Panc1 (cell line): ENCODE results near the gene WTAP. TPM values are rescaled to one million over a fixed set of nuclear protein-coding genes. Genes with fewer than 3 reads are reported as not detected.

Experiments used
- ATAC-seq: fragments of 200-7000 bp; cut with Tn5 transposase; 2 replicates; pipeline ENCODE4 v1.9.1; 2020; ENCODE audit warnings: mild to moderate bottlenecking, moderate library complexity
- BruUV-seq: library from RNA; stranded (reverse); fragments of 400-500 nt; replicated peaks from 2 replicates; lab custom pipeline; 2021; lab: Mats Ljungman, UMichigan
- CTCF ChIA-PET: fragments of 300-600 bp; sonication (Branson Sonifier 250); formaldehyde crosslinking; loops from one replicate; lab custom pipeline; 2022; ENCODE audit warnings: antibody characterized with exemption; lab: Charles Lee
- POLR2A ChIA-PET: fragments of 300-600 bp; sonication (Branson Sonifier 250); formaldehyde crosslinking; loops from one replicate; lab custom pipeline; 2022; ENCODE audit warnings: antibody characterized with exemption; lab: Charles Lee
- DNase-seq: peaks from one replicate; pipeline ENCODE4 v3.0.0-alpha.2; 2010; ENCODE audit warnings: low read depth, low spot score
- H3K27ac ChIP-seq: 2 replicates; pipeline ENCODE4 v1.5.1; 2011; ENCODE audit warnings: mild to moderate bottlenecking, low read length, inconsistent platforms
- H3K27me3 ChIP-seq: fragments of 200-500 bp; sonication (Bioruptor generic); 2 replicates; pipeline ENCODE4 v1.6.0; 2014; ENCODE audit warnings: low read length, inconsistent platforms; ENCODE audit not compliant: control insufficient read depth, insufficient read depth
- H3K36me3 ChIP-seq: fragments of 200-500 bp; sonication (Bioruptor generic); 2 replicates; pipeline ENCODE4 v1.5.1; 2014; ENCODE audit warnings: inconsistent platforms, mild to moderate bottlenecking, low read length, moderate library complexity; ENCODE audit not compliant: control insufficient read depth, insufficient read depth
- H3K4me1 ChIP-seq: 2 replicates; pipeline ENCODE4 v1.5.1; 2011; ENCODE audit warnings: inconsistent platforms, mild to moderate bottlenecking, low read length, moderate library complexity; ENCODE audit not compliant: control insufficient read depth, insufficient read depth
- H3K4me3 ChIP-seq, 2 experiments: 2 replicates each; pipeline ENCODE4 v1.5.1; 2011 to 2012; ENCODE audit warnings: low read depth in 2 of 2, low read length in 2 of 2, mild to moderate bottlenecking in 2 of 2, inconsistent platforms in 1 of 2, moderate library complexity in 1 of 2
- H3K9me3 ChIP-seq: fragments of 200-500 bp; sonication (Bioruptor generic); 2 replicates; pipeline ENCODE4 v1.5.1; 2014; ENCODE audit warnings: low read depth, mild to moderate bottlenecking, inconsistent platforms, low read length, moderate library complexity; ENCODE audit not compliant: control insufficient read depth, insufficient read depth
- POLR2AphosphoS5 ChIP-seq: IDR thresholded peaks from 2 replicates; pipeline ENCODE4 v1.6.1; 2012; ENCODE audit warnings: mild to moderate bottlenecking, low read depth, low read length, moderate library complexity
- SIN3A ChIP-seq: IDR thresholded peaks from 2 replicates; pipeline ENCODE4 v1.6.1; 2012; ENCODE audit warnings: low read depth, mild to moderate bottlenecking, low read length, moderate library complexity, borderline replicate concordance; ENCODE audit not compliant: insufficient read depth
- TCF7L2 ChIP-seq: IDR thresholded peaks from 2 replicates; pipeline ENCODE4 v1.6.1; 2011; ENCODE audit warnings: mild to moderate bottlenecking, low read depth, low read length, inconsistent platforms
- in situ Hi-C: cut with HindIII; loops from 2 replicates; pipeline ENCODE4 v1.10.0; 2016; ENCODE audit warnings: low sequenced_read_pairs, low pct_unique_long_range_greater_than_20kb
- intact Hi-C: fragments of 100-400 bp; cut with micrococcal nuclease; formaldehyde crosslinking; loops from one replicate; pipeline ENCODE4 v1.10.0; 2022; ENCODE audit not compliant: unreplicated experiment
- total RNA-seq: library from RNA; stranded (reverse); gene quantifications from one replicate; pipeline ENCODE4 v1.2.1, GENCODE V29; 2021; ENCODE audit not compliant: unreplicated experiment
- TF ChIP-seq, protein P1 (sequence below), 2 experiments: IDR thresholded peaks; 2 replicates each; pipeline ENCODE4 v1.6.1; 2011 to 2012; ENCODE audit warnings: low read depth in 2 of 2, control low read depth in 1 of 2, low read length in 1 of 2, mild to moderate bottlenecking in 1 of 2, moderate library complexity in 1 of 2; ENCODE audit not compliant: insufficient read depth in 1 of 2
- TF ChIP-seq, protein P2 (sequence below): fragments of 450-650 bp; IDR thresholded peaks from 2 replicates; pipeline ENCODE4 v1.5.1; 2017; ENCODE audit warnings: mild to moderate bottlenecking

The WTAP gene
- total RNA-seq, 1 experiment from 2014 or later: 112 TPM

DNA sequence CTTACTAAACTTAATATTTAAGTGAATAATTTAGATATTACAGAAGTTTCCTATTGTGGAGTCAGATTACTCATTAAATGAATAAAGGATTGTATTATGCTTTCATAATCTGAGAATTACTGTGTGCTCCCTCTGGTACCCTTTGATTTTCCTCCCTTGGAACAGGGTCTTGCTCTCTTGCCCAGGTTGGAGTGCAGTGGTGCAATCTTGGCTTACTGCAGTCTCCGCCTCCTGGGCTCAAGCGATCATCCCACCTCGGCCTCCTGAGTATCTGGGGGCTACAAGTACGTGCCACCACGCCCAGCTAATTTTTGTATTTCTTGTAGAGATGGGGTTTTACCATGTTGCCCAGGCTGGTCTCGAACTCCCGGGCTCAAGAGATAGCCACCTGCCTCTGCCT is 9.6 kb downstream of the WTAP start:
- in situ Hi-C loops: no loop called here
- TF ChIP-seq, protein P1, sequence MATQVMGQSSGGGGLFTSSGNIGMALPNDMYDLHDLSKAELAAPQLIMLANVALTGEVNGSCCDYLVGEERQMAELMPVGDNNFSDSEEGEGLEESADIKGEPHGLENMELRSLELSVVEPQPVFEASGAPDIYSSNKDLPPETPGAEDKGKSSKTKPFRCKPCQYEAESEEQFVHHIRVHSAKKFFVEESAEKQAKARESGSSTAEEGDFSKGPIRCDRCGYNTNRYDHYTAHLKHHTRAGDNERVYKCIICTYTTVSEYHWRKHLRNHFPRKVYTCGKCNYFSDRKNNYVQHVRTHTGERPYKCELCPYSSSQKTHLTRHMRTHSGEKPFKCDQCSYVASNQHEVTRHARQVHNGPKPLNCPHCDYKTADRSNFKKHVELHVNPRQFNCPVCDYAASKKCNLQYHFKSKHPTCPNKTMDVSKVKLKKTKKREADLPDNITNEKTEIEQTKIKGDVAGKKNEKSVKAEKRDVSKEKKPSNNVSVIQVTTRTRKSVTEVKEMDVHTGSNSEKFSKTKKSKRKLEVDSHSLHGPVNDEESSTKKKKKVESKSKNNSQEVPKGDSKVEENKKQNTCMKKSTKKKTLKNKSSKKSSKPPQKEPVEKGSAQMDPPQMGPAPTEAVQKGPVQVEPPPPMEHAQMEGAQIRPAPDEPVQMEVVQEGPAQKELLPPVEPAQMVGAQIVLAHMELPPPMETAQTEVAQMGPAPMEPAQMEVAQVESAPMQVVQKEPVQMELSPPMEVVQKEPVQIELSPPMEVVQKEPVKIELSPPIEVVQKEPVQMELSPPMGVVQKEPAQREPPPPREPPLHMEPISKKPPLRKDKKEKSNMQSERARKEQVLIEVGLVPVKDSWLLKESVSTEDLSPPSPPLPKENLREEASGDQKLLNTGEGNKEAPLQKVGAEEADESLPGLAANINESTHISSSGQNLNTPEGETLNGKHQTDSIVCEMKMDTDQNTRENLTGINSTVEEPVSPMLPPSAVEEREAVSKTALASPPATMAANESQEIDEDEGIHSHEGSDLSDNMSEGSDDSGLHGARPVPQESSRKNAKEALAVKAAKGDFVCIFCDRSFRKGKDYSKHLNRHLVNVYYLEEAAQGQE (IDR thresholded peaks at IDR 0.05; ENCODE audit: insufficient read depth in 1 of 2, low read depth in 2 of 2, low read length in 1 of 2): no peak
- TF ChIP-seq POLR2AphosphoS5: no peak
- TF ChIP-seq SIN3A: no peak
- TF ChIP-seq, protein P2, sequence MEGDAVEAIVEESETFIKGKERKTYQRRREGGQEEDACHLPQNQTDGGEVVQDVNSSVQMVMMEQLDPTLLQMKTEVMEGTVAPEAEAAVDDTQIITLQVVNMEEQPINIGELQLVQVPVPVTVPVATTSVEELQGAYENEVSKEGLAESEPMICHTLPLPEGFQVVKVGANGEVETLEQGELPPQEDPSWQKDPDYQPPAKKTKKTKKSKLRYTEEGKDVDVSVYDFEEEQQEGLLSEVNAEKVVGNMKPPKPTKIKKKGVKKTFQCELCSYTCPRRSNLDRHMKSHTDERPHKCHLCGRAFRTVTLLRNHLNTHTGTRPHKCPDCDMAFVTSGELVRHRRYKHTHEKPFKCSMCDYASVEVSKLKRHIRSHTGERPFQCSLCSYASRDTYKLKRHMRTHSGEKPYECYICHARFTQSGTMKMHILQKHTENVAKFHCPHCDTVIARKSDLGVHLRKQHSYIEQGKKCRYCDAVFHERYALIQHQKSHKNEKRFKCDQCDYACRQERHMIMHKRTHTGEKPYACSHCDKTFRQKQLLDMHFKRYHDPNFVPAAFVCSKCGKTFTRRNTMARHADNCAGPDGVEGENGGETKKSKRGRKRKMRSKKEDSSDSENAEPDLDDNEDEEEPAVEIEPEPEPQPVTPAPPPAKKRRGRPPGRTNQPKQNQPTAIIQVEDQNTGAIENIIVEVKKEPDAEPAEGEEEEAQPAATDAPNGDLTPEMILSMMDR: no peak
- no peak for TF ChIP-seq TCF7L2
- H3K36me3 ChIP-seq: peaks cover 29% of the 10 kb centered on the region
- no peak overlapping the region for H3K27ac ChIP-seq
- CTCF ChIA-PET: no interaction called here
- POLR2A ChIA-PET: interaction anchor here (0.6 kb wide), 2 partner anchors 22 to 715 kb away, joined by 3 to 8 read pairs; no protein-coding TSS in a partner anchor
- DNase-seq: no peak
- no peak for ATAC-seq
- H3K27me3 ChIP-seq: no peaks in the 10 kb centered on the region
- BruUV-seq: no TSS peak
- no peaks in the 10 kb centered on the region for H3K9me3 ChIP-seq
- intact Hi-C loops: no loop called here
- no peaks in the 10 kb centered on the region; the same call in 1 of the 2 replicates for H3K4me1 ChIP-seq
- H3K4me3 ChIP-seq: no peak overlapping the region

DNA sequence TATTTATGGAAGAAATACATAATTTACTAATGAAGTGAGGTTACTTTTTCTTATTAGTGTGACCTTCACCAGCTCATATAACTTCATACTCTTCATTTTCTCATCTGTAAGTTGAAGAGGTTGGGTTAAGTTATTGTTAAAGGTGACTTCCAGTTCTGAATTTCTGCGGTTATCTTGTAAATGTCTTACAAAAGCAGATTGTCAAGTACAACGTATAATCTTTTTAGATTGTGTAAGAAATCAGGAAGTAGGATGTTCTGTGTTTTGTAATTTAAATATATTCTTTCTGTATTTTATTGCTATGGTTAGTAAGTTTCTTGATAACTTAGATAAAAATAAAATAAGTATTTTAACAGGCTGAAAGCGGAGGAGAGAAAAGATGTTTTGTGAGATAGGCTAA is 12.0 kb downstream of the WTAP start:
- TSS peak; percentile 9 for BruUV-seq
- no peak for TF ChIP-seq POLR2AphosphoS5
- TF ChIP-seq, protein P1 (IDR thresholded peaks at IDR 0.05; ENCODE audit: insufficient read depth in 1 of 2, low read depth in 2 of 2, low read length in 1 of 2): no peak
- TF ChIP-seq SIN3A: no peak
- no peak for TF ChIP-seq TCF7L2
- TF ChIP-seq, protein P2: no peak
- intact Hi-C loops (no loop called here), in situ Hi-C loops (no loop called here)
- ChIA-PET POLR2A (no interaction called here), CTCF (no interaction called here)
- no peak overlapping the region for H3K4me3 ChIP-seq
- no peaks in the 10 kb centered on the region for H3K9me3 ChIP-seq
- no peak overlapping the region for H3K27ac ChIP-seq
- no peaks in the 10 kb centered on the region; the same call in 1 of the 2 replicates for H3K4me1 ChIP-seq
- ATAC-seq: no peak
- DNase-seq: no peak
- H3K36me3 ChIP-seq: peaks cover 49% of the 10 kb centered on the region
- no peaks in the 10 kb centered on the region for H3K27me3 ChIP-seq
